GM19328 (cell line): ENCODE data around the gene TTC28.

ENCODE experiments used
- ATAC-seq: cut with Tn5 transposase; IDR thresholded peaks from one replicate; pipeline ENCODE4 v1.9.1; 2021; ENCODE audit warnings: mild to moderate bottlenecking, moderate library complexity; ENCODE audit not compliant: unreplicated experiment

Gene TTC28

DNA sequence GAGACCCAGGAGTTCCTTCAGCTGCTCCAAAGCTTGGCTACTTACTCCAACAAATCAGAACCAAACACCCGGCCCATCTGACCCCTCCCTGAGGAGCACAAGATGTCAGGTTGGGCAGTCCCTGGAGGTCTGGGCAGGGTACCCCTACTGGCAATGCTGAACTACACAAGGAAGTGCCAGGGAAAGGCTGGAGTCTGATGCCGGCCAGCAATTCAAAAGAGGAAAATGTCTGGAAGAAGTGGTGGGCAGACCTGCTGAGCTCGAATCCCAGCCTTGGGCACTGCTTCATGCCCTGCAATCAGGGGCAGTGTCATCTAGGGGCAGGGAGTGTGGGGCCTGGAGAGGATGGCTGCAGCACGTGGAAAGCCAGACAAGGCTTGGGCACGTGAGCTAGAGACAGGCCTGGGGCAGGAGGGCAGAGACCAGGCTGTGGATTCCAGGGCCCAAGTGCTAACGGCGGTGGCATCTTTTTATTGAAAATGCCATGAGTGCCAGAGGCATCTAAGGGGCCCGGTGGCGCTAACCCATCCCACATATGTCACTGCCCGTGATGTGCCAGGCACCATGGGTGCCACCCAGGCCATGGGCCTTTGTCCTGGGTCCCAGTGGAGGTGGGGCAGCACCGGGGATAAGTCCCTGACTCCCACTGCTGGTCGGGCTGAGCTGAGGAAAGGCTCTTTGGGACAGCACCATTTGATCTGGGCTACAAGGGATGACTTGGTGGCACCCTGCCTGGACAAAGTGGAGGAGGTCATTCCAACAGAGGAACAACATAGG is 662.7 kb downstream of the TTC28 start:
- no peak for ATAC-seq

DNA sequence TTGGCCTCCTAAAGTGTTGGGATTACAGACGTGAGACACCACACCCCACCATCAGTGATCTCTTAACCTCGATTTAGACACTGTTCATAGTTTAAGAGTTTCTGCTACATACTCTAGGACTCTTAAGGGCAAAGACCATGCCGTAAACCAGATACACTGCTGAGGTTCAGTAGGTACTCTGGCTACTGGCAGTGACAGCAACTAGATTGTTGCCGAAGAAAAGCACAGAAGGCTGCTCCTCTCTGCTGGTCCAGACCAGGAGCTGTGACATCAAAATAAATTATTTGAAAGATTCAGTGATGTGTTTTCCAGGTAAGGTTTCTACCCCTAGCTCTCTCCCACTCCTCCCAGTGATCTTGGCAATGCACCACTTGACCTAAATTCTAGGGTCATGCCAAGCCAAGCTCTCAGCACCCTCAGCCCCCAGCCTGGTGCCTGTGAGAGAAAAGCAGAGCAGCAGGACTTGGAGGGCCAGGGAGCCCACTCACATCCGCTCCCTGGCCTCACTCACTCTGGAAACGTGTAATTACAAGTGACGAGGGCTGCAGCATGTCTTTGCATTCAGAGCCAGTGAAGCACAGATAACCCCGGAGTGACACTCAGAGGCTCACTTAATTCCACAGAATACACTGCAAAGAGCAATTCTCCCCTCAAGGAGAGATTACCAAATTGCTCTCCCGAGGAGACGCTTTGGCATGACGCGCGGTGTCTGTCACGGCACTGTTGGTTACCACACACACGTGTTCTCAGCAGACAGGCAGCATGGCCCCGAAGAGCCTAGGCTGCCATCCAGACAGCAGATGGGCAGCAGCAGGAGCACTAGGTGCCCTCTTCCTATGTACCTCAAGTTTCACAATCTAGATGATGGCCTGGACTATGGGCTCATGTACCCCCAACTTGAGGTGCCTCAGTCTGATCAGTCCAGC is 663.7 kb downstream of the TTC28 start:
- ATAC-seq, result no peak

DNA sequence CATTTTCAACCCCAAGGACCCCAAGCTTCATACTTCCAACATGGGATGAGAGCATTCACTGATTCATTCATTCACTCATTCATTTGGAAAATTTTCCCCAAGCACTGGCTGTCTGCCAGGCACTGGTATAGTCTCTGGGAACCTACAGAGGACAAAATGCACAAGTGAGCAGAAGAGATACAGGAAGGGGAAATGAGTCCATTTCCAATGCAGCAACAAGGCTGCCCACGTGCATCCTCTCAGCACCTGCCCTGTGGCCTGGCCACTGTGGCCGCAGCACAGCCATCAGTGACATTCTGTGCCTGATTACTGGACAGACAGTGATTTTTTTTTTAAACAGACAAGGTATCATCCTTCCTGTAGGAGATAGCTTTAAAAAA is 664.6 kb downstream of the TTC28 start:
- no peak for ATAC-seq

DNA sequence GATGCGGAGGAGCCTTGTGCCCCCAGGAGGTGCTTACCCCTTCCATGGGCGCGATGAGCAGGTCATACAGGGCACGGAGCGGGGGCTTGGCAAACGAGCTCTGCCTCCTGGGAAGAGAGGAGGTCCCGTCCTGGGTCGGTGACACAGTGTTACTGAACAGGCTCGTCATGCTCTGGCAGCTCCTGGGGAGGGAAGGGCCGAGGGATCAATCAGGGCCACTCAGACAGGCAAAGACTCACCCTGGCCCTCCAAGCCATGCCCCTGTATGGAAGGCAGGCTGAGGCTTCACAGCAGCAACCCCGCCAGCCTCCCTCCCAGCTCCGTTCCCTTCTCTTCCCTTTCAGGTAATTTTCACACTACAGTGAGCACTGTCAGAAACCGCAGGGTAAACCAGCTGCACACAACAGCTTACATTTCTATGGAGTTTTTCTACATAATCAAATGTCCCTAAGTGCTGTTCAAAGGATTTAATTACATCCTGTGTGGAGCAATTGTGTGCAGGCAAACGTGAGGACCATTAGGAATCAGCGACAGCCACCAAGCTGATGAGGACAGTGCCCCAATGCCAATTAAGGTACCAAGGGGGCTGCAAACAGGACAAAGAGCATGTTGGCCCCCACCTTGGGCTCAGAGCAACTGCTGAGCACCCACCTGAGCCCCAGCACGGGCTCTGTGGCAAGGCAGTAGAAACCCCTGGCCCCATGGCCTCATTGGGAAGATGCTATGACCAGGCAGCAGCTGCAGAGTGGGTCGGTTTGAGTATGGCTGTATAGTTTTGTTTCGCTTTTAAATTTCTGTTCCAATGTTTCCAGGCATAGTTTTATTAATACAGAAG is 665.2 kb downstream of the TTC28 start:
- no peak for ATAC-seq

DNA sequence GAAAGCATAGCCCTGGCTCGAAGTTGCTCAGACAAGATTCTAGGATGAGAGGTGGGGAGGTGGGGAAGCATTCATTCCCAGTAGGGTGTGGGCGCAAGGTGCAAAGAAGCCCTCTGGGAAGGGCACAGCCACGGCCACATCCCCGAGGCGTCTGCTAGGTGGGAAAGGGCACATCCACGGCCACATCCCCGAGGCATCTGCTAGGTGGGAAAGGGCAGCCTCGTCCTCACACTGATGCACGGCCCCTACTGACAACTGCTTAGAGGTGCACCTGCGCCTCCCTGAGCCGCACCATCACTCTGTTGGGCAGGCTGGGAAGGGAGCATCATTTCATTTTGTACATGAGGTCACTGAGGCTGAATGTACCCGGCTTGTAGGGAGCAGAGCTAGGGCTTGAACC is 666.0 kb downstream of the TTC28 start:
- ATAC-seq, result no peak

DNA sequence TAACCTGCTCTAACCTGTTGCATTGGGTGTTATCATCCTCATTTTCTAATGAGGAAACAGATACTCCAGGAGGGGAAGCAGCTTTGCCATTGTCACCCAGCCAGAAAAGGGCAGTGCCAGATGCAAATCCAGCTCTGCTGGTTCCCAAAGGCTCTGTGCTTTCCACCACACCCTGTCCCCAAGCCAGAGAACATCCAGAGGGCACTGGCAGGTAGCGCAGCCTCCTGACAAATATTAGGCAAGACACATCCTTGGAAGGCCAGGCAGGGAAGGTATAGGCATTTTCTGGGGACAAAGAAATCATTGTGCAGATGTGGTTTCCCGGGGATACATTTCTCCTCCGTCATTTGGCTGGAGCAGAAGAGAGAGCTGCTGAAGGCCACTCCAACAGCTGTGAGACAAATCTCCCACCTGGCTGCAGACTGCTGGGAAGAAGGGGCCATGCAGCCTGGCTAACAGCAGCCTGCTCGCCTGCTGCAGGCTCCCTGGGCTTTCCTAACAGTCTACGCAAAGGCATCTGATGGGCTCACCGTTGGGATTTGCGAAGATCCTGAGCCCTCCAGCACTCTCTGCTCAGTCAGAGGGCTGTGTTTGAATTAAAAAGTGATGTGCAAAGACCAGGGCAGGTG is 666.7 kb downstream of the TTC28 start:
- no peak for ATAC-seq

DNA sequence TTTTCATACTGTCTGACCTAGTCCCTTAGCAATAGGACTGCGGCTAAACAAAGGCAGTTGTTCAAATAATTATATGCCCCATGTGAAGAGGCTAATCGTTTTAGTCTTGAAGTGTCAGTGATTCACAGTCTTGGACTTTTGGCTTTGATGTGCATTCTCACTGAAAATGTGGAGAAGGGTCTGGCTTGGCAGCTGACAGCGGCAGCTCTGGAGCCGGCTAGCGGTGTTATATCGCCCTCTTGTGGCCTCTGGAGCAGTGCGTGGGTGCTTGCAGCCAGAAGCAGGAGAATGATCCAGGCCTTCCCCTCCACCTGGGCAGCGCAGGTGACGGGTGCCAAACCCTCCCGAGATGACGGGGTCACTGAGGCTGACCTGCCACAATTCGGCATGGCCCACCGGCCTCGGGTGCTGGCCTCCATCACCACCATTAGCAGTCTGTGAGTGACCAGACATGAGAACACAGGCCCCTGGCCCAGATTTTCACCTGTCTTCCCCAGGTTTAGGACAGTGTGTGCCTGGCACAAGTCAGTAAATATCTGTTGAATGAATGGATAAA is 670.3 kb downstream of the TTC28 start:
- ATAC-seq, result no peak

DNA sequence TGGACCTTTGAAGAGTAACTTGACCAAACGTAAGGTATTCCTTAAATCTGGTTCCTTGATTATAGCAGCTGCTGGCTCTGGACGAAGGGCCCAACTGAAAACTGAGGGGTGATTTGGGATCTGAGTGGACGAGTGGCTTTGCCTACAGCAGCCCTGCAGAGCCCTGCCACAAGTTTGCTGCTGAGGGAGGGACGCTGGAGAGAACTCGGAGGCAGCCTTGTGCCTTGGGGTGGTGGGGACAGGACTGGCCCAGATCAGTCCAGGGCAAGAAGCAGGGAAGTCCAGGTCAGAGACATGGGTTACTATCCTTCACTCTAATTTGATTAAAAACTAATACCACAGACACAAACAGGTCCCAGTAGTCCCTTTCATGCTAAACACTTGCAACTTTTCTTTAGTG is 671.0 kb downstream of the TTC28 start:
- no peak for ATAC-seq

DNA sequence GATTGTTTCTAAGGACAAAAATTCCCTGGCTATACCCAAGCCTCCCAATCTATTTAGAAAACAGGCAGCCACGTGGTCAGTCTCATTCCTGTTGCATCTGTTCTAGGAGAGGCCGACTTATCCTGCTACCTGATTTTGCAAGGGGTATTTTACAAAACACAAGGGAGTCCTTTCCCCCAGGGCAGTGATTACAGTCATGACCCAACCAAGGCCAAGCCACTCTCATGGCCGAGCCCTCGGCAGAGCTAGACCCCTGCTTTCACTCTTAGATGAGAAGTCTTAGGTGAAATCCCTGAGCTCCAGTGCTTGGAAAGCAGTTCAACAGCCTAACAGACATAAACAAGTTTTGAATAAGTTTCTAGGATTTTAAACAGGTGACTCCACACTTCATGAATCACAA is 671.6 kb downstream of the TTC28 start:
- ATAC-seq, result no peak

DNA sequence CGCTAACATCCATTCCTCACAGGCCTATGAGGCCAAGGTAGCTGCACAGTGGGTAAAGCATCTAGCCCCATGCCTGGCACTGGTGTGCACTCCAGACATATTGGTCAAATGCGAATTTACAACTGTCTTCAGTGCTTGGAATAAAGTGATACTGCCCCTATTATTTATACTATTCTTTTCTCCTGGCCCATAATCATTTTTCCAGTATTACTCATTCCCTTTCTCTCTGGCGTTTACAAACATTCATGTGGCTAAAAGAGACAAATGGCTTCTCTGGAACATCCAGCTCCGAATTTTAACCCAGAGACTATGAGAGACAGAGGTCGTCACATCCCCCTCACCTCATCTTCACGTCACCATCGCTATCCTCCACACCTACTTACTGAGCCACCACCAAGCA is 673.4 kb downstream of the TTC28 start:
- no peak for ATAC-seq

DNA sequence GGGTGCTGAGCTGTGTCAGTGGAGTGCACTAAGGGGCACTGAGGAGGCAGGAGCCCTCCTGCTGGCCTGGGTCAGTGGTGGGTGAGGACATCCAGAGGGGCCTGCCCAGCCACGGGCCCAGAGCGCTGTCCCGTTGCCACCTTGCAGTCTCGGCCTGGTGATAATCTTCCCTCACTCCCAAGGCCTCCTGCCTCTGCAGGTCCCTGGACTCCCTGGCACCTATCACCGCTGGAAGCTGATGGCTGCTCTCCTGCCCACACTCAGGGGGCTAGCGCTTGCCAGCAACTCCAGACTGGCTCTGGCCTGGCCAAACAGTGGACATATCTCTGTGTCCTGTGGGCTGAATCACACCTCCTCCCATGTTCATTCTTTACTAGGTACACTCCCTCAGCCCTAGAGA is 674.1 kb downstream of the TTC28 start:
- ATAC-seq, result no peak

DNA sequence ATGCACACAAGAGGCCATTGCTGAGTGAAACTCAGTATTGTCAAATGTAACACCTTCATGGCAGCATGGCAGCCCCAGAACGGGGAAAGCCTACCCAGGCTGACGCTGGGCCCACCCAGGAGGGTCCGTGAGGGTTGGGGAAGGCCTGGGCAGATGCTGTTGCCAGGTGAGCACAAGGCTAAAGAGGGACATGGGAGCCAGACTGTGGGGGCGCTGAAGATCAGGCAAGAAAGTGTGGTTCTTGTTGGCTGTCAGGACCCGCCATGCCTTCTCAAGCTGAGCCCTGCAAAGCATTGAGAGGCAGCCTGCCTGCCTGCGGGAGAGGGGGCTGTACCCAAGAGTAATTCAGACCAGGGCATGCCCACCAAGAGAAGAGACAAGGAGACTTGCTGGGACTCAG is 675.6 kb downstream of the TTC28 start:
- no peak for ATAC-seq

DNA sequence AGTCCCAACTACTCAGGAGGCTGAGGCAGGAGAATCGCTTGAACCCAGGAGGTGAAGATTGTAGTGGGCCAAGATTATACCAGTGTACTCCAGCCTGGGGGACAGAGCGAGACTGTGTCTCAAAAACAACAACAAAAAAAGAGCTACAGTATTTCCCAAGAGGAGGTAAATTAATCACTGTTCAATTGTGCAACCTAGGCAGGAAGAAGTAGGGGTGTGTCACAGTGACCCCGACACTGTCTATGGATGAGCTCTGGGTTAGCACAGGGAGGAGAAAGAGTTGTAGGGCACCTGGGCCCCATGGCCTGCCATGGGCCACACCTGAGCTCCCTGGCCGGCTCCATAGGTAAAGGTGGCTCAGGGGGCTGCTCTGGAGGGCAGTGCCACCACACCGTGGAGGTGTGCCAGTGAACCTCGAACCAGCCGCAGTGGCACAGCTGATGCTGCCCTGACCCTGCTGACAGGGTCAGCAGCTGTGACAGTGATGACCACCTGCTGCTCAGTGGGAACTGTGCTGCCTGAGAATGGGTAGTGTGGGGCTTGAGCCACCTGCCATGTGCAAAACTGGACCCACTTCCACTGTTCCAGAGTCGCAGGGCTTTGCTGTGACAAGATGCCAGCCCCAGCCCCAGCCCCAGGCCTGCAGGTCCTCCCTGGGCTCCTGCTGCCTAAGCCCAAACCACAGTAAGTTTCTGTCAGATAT is 676.6 kb downstream of the TTC28 start:
- ATAC-seq, result no peak

DNA sequence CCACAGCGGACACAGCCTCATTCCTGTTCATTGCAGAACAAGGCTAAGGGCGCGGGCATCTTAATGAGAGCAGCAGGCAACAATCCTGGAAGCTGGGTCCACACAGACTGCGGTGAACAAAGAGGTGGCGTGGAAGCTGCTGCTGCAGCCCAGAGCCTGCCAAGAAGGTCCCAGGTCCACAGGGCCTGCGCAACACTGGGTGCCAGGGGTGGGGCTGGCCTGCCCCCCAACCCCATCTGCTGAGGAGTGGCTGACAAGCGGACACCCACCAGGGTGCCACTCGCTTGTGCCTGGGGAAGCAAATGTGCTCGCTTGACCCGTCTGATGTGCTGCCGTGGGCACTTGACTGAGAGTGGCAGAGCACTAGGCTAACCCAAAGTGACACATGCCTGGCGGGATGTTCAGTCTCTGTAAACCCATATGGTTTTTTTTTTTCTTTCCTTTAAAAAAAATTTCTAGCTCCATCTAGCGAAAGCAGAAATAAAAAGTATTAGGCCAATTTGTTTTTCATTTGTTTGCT is 677.4 kb downstream of the TTC28 start:
- ATAC-seq, result no peak

DNA sequence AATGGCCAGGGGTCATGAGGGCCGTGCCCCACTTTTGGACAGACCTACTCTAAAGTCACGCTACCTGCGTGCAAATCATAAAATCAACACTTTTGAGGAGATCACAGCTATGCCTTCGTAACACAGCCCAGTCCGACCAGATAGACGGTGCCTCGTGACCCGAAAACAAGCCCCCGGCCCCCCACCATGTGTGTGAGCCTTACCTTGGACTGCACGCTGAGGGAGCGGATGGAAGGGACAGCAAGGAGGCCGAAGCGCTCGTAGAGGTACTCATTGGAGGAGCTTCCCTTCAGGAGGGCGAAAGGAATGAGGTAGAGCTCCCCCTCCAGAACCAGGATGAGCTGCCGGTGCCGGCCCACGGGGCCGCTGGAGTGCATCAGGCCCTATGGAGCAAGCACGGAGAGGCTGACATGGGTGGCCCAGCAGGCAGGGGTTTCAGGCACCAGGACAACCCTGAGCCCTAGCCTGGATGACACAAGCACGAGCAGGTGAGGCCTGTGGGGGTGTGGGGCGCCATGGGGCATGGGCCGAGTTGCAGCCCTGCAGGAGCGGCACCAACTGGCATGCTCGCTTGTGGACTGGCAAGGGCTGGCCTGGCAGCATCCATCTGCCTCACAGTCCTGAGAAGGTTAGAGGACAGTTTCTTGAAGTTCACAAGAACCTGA is 678.3 kb downstream of the TTC28 start:
- ATAC-seq, result no peak

DNA sequence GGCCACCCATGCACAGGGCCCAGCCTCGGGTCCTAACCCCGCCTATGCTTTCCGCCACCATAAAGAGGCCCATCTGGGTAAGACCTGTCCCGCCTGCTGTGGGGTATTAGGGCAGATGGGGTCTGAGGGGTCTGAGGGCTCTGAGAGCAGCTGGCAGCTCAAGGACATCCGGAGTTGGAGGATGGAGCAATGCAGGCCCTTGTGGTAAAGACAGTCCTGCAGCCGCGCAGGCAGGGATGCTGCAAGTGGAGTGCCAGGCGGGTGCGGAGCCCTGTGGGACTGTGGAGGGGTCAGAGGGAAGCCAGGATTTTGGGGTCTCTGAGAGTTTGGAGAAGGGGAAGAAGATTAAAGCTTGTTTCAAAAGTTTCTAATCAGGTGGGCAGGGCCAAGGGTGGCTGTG is 679.3 kb downstream of the TTC28 start:
- ATAC-seq, result no peak

DNA sequence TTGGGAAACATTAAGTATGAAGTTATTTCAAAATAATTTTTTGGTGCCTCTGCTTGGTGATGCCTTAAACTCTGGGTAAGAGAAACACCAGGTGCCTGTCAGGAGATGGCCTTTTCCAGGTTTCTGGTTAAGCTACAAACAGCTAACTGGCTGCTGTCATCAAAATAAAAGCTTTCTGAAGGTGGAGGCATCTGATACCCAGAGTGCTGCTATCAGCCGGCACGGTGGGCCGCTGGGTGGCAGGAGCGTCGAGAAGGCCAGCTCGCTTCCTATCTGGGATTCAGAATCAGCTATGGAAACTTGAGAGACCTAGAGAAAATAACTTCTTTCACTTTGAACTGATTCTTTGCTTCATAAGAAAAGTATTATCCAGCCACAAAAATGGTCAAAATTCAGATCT is 679.8 kb downstream of the TTC28 start:
- no peak for ATAC-seq

DNA sequence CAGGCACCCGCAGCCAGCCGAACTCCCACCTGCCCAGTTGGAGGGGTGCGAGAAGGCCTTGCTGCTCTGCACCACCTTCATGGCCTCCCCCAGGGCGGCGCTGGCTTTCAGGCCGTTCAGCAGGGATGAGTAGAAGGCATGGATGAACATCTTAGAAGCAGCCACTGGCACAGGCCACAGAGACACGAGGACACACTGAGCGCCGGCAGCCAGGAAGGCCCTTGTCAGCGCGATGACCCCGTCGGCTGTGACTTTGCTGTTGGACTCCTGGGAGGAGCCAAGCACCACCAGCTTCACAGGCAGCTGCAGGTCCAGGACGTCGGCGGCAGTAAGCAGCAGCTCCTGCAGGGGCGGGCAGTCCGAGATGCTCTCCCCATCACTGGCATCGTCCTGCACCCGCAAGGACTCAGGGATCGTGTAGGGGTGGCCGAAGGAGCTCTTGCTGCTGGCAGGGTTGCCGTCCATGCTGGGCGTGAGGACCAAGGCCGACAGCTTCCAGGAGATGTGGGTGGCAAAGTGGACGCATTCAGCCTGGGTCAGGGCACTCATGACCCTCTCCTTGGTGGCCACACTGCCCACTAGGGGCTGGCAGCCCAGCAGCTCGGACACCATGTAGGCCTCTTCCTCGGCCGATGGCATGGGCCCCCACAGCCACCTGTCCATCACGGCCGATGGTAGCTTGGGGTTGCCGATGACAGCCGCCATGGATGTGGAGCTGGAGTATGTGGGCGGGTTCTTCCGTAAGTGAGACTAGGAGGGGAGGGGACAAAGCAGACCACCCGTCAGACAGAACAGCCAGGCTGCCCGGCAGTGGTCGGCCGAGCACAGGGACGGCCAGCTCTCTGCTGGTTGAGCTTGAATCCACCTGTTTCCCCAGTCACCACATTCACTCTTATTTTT is 680.9 kb downstream of the TTC28 start:
- no peak for ATAC-seq
